Ishikawa (cell line): ENCODE results near the gene ACTN1.

Experiments
- CEBPB ChIP-seq: IDR thresholded peaks from 2 replicates; pipeline ENCODE4 v1.6.1; 2012
- RAD21 ChIP-seq: IDR thresholded peaks from 2 replicates; pipeline ENCODE4 v1.6.1; 2012; ENCODE audit warnings: low read depth
- REST ChIP-seq: IDR thresholded peaks from 2 replicates; pipeline ENCODE4 v1.6.1; 2012; ENCODE audit warnings: low read depth, mild to moderate bottlenecking
- TAF1 ChIP-seq: IDR thresholded peaks from 2 replicates; pipeline ENCODE4 v1.6.1; 2012; ENCODE audit warnings: low read depth, mild to moderate bottlenecking
- TEAD4 ChIP-seq: IDR thresholded peaks from 2 replicates; pipeline ENCODE4 v1.6.1; 2012

GRCh38 chr14:68951800-68952530 lies 27.1 kb downstream of the ACTN1 start:
- no peak for TF ChIP-seq RAD21
- TF ChIP-seq CEBPB = no peak
- TF ChIP-seq TAF1 = no peak
- no peak for TF ChIP-seq TEAD4
- TF ChIP-seq REST = no peak
